ENCODE measurements around the gene METTL24.

DNA sequence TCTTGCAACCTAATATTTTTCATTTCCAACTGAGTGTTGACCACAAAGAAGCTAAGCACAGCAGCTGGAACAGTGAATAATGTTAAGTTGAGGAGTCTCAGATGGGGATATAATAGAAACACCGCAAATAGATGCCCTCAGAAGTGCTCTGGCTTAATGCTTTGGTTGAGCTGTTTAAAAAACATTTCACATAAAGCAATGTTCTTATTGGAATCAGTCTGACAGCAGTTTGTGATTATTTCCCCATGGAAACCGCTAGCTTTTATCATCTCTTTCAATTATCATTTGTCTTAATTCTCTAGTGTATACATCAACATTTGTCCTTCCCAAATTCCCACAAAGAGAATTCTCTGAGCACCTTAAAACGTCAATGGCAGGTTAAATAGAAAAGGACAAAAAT is 30.8 kb downstream of the METTL24 start:
- TF ChIP-seq, protein P1, sequence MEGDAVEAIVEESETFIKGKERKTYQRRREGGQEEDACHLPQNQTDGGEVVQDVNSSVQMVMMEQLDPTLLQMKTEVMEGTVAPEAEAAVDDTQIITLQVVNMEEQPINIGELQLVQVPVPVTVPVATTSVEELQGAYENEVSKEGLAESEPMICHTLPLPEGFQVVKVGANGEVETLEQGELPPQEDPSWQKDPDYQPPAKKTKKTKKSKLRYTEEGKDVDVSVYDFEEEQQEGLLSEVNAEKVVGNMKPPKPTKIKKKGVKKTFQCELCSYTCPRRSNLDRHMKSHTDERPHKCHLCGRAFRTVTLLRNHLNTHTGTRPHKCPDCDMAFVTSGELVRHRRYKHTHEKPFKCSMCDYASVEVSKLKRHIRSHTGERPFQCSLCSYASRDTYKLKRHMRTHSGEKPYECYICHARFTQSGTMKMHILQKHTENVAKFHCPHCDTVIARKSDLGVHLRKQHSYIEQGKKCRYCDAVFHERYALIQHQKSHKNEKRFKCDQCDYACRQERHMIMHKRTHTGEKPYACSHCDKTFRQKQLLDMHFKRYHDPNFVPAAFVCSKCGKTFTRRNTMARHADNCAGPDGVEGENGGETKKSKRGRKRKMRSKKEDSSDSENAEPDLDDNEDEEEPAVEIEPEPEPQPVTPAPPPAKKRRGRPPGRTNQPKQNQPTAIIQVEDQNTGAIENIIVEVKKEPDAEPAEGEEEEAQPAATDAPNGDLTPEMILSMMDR (IDR thresholded peaks at IDR 0.05; ENCODE audit: low read length) = no peak
- no peak for TF ChIP-seq EZH2 (IDR thresholded peaks at IDR 0.05; ENCODE audit: borderline replicate concordance, low read length)
